ENCODE measurements around the gene CIB2.
"Not testable (repeated sequence)": the region's sequence is repeated elsewhere in the genome, so short reads cannot be mapped to it uniquely, and the experiment has no call there.

The CIB2 gene

GRCh38 chr15:78131295-78132061 lies at the start of gene CIB2:
CIB2 (minus strand) TSS chr15:78131445; CDS start chr15:78131215, 230 bp downstream.
- peak; percentile 50 to 68 for DNase-seq (ENCODE audit: low read depth in 2 of 2)

- no peak for DNase-seq (ENCODE audit: low read depth in 2 of 2)
Measured at GRCh38 chr15:78179906-78180305, 48.7 kb upstream of the CIB2 start.

- no peak for DNase-seq (ENCODE audit: low read depth in 2 of 2)
Measured at GRCh38 chr15:78179286-78179840, 48.1 kb upstream of the CIB2 start.

- no peak for DNase-seq (ENCODE audit: low read depth in 2 of 2)
Measured at GRCh38 chr15:78178064-78178463, 46.8 kb upstream of the CIB2 start.

GRCh38 chr15:78177447-78177873 lies 46.2 kb upstream of the CIB2 start:
- DNase-seq (ENCODE audit: low read depth in 2 of 2), result no peak

GRCh38 chr15:78175330-78175729 lies 44.1 kb upstream of the CIB2 start:
- DNase-seq (ENCODE audit: low read depth in 2 of 2), result no peak

- DNase-seq (ENCODE audit: low read depth in 2 of 2), result no peak
Measured at GRCh38 chr15:78174401-78174800, 43.2 kb upstream of the CIB2 start.

GRCh38 chr15:78171864-78172472 lies 40.7 kb upstream of the CIB2 start:
- no peak for DNase-seq (ENCODE audit: low read depth in 2 of 2)

- no peak for DNase-seq (ENCODE audit: low read depth in 2 of 2)
Measured at GRCh38 chr15:78170848-78171773, 39.9 kb upstream of the CIB2 start.

- DNase-seq (ENCODE audit: low read depth in 2 of 2), result no peak
Measured at GRCh38 chr15:78168608-78169007, 37.4 kb upstream of the CIB2 start.

- no peak for DNase-seq (ENCODE audit: low read depth in 2 of 2)
Measured at GRCh38 chr15:78167227-78167888, 36.1 kb upstream of the CIB2 start.

- no peak for DNase-seq (ENCODE audit: low read depth in 2 of 2)
Measured at GRCh38 chr15:78164010-78164409, 32.8 kb upstream of the CIB2 start.

GRCh38 chr15:78162038-78162437 lies 30.8 kb upstream of the CIB2 start:
- no peak for DNase-seq (ENCODE audit: low read depth in 2 of 2)

GRCh38 chr15:78159395-78159794 lies 28.1 kb upstream of the CIB2 start:
- no peak for DNase-seq (ENCODE audit: low read depth in 2 of 2)

GRCh38 chr15:78157203-78157602 lies 26.0 kb upstream of the CIB2 start:
- DNase-seq (ENCODE audit: low read depth in 2 of 2), result no peak

GRCh38 chr15:78156653-78157052 lies 25.4 kb upstream of the CIB2 start:
- DNase-seq (ENCODE audit: low read depth in 2 of 2), result no peak

- no peak for DNase-seq (ENCODE audit: low read depth in 2 of 2)
Measured at GRCh38 chr15:78155355-78155939, 24.2 kb upstream of the CIB2 start.

- no peak for DNase-seq (ENCODE audit: low read depth in 2 of 2)
Measured at GRCh38 chr15:78154955-78155354, 23.7 kb upstream of the CIB2 start.

- DNase-seq (ENCODE audit: low read depth in 2 of 2), result not testable (repeated sequence)
Measured at GRCh38 chr15:78151075-78151474, 19.8 kb upstream of the CIB2 start.

- no peak for DNase-seq (ENCODE audit: low read depth in 2 of 2)
Measured at GRCh38 chr15:78149805-78150751, 18.8 kb upstream of the CIB2 start.

Measured in activated CD4-positive, alpha-beta T cell treated with anti-CD3 and anti-CD28 coated beads for 24 hours (primary cell).